HG03571 (cell line): ENCODE data around the gene LRPAP1.
"Not testable (repeated sequence)": the region's sequence is repeated elsewhere in the genome, so short reads cannot be mapped to it uniquely, and the experiment has no call there.

Experiments used
- ATAC-seq: cut with Tn5 transposase; IDR thresholded peaks from one replicate; pipeline ENCODE4 v1.9.1; 2021; ENCODE audit not compliant: unreplicated experiment

The LRPAP1 gene

DNA sequence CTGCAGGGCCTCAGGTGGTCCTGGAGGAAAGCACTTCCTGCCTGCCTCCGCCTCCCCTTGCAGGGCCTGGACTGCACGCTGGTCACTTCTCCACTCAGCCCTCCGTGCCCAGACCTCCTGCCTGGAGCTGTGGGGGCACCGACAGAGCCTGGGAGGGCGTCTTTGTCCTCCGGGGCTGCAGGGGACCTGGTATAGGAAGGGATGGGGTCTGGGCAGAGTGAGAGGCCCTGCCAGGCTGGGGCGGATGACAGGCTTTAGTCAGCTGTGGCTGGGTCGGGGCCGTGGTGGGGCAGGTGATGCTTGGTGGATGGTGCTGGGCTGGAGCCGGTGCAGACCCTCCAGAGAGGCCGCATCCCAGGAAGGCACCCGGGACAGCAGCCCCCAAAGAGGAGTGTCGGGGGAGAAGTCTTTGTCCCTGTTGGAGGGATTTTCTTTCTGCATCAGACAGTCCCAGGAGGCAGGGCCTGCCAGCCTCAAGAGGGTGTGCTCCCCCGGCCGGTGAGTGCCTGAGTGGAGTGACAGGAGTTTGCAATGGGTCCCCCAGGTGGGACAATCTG is 67.8 kb downstream of the LRPAP1 start:
- ATAC-seq, result no peak

GRCh38 chr4:3463556-3464348 is 68.5 kb downstream of the LRPAP1 start:
- no peak for ATAC-seq

DNA sequence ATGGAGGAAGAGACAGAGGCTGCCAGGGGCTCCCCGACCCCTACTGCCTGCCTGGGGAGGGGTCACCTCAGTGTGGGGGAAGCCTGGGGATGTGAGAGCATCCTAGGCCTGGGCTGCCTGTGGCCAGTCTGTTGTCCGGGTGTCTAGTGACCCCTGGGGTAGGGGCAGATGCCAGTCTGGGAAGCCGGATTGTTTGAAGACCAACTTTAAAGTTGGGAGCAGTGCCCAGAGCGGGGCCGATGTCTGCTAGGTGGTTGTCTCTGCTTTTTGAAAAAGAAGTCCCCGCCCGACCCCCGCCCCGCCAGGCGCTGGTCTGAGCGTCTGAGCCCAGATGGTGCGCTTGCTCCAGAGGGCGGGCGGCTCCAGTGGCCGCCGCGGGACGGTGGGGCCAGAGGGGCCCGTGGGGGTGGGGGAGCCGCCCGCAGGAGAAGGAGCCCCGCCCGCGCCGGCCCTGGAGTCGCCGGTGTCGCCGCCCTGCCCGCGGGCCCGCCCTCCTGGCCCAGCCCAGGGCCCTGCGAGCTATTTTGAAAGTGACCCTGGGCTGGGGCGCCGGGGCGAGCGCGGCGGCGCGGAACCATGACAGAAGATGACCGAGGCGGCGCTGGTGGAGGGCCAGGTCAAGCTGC is 69.3 kb downstream of the LRPAP1 start, which contains the start of gene DOK7:
Gene DOK7, plus strand, starts transcription at position 517 of the 626 bp plus-strand sequence. Its CDS starts 70 bp downstream, at position 587.
- no peak for ATAC-seq

DNA sequence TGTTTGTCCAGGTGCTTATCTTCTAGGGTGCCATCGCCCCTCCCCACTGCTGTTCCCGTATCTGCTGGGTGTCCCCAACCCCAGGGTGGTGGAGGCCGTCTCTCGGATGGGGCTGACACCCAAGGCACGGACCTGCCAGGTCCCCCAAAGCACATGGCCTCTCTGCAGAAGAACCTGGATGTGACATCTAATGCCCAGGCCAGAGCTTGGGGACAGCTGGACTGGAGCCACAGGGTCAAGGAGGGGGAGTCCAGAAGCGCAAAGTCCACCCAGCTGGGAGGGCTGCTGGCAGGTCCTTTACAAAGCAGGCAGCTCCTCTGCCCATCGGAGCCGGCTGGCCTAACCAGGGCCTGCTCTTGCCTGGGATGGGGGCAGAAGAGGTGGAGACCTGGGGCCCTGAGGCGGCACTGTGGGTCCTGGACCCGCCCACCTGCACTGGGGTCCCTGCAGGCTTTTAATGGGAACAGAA is 69.9 kb downstream of the LRPAP1 start:
- ATAC-seq, result no peak

- no peak for ATAC-seq
Observed at GRCh38 chr4:3461515-3462291, 70.5 kb downstream of the LRPAP1 start.

DNA sequence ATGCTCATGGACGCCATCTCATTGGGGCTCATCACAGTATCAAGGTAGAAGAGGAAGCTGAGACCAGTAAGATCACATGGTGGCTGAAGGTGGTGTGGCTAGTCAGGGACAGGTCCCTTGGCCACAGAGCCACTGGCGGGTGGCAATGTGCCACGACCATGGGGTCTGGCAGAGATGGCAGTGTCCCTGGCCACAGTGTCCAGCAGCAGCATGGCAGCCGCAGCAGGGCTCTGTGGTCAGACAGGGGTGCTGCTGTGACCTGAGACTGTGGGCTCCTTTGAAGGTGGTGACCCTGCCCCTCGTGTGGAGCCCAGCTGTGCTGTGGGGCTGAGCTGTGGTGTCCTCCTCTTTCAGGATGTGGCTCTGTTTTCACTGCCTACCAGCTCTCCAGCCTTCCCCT is 71.3 kb downstream of the LRPAP1 start:
- ATAC-seq, result no peak

- ATAC-seq, result not testable (repeated sequence)
Observed at GRCh38 chr4:3459156-3459555, 73.1 kb downstream of the LRPAP1 start.

DNA sequence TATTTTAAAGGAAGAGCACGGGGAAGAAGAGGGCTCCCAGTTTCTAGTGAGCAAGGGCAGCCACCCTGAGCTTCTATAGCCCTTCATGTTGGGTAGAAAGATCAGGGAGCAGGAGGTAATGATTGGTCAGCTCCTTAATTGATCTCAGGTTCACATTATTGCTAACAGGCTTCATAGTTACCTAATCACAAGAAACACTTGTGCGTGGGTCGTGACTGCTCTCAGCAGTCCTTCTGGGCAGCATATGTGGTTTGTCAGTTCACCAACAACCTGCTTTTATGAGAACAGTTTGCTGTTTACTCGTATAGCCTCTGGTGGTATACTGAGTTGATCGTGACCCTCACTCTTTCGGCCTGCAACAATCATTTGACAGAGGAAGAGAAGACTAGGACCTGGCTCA is 73.9 kb downstream of the LRPAP1 start:
- no peak for ATAC-seq

DNA sequence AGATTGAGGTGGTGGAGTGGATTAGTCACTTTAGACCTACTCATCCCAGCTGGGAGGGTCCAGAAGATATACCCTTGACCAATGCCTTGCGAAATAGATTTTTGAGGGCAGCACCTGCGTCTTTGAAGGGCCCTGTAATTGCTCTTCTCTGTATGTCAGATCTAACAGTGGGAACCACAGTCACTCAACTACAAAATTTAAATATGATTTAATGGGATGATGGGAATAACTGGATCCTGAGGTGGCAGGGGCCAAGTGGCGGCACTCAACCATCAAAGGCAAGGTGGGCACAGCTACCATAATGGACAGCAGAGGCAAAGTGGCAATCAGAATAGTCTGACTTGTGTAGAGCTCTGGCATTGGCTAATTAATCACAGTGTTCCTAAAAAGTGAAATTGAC is 76.6 kb downstream of the LRPAP1 start:
- ATAC-seq, result not testable (repeated sequence)
